HepG2 (cell line): ENCODE measurements around the gene VWA1. TPM values are rescaled to one million over a fixed set of nuclear protein-coding genes. Genes with fewer than 3 reads are reported as not detected.
A peak's percentile ranks its signal among the peaks of the same experiment; 100 is the strongest.

ENCODE experiments used
- CHCHD3 ChIP-seq: sonication (generic); formaldehyde crosslinking; IDR thresholded peaks from 2 replicates; pipeline ENCODE4 v1.8.0; 2022; ENCODE audit warnings: mild to moderate bottlenecking, missing genetic modification reagents, moderate library complexity
- DMAP1 ChIP-seq: IDR thresholded peaks from 2 replicates; pipeline ENCODE4 v1.6.1; 2016
- FOXJ3 ChIP-seq: sonication (generic); formaldehyde crosslinking; IDR thresholded peaks from 2 replicates; pipeline ENCODE4 v1.4.0; 2020; ENCODE audit warnings: missing genetic modification reagents, mild to moderate bottlenecking, borderline replicate concordance
- HMGA1 ChIP-seq: sonication (generic); formaldehyde crosslinking; conservative IDR thresholded peaks from 2 replicates; pipeline ENCODE4 v1.4.0; 2020; ENCODE audit warnings: missing genetic modification reagents
- KDM3A ChIP-seq: IDR thresholded peaks from 2 replicates; pipeline ENCODE4 v1.6.1; 2018; ENCODE audit warnings: low read depth, missing compliant biosample characterization
- KDM5B ChIP-seq: sonication (generic); formaldehyde crosslinking; IDR thresholded peaks from 2 replicates; pipeline ENCODE4 v1.4.0; 2020; ENCODE audit warnings: missing genetic modification reagents, mild to moderate bottlenecking, borderline replicate concordance
- KLF12 ChIP-seq: sonication (generic); formaldehyde crosslinking; IDR thresholded peaks from 2 replicates; pipeline ENCODE4 v1.4.0; 2020; ENCODE audit warnings: missing genetic modification reagents, borderline replicate concordance
- LCORL ChIP-seq, 2 experiments: fragments of 450-650 bp in 1 of 2; sonication (generic) in 1 of 2; formaldehyde crosslinking in 1 of 2; IDR thresholded peaks; 2 replicates each; pipeline versions ENCODE4 v1.5.0 to v1.6.1; 2017 to 2020; ENCODE audit warnings: antibody characterized with exemption in 1 of 2, missing genetic modification reagents in 1 of 2
- NFKB2 ChIP-seq: sonication (generic); formaldehyde crosslinking; IDR thresholded peaks from 2 replicates; pipeline ENCODE4 v1.4.0; 2020; ENCODE audit warnings: missing genetic modification reagents, borderline replicate concordance
- ONECUT2 ChIP-seq: sonication (generic); formaldehyde crosslinking; IDR thresholded peaks from 2 replicates; pipeline ENCODE4 v1.4.0; 2020; ENCODE audit warnings: missing genetic modification reagents
- PHF20 ChIP-seq: sonication (generic); formaldehyde crosslinking; IDR thresholded peaks from 2 replicates; pipeline ENCODE4 v1.5.0; 2020; ENCODE audit warnings: mild to moderate bottlenecking, missing genetic modification reagents
- RXRA ChIP-seq: sonication (generic); formaldehyde crosslinking; IDR thresholded peaks from 2 replicates; pipeline ENCODE4 v1.5.1; 2020; ENCODE audit warnings: missing genetic modification reagents
- SIN3B ChIP-seq: fragments of 150-350 bp; IDR thresholded peaks from 2 replicates; pipeline ENCODE4 v1.6.1; 2014; ENCODE audit warnings: low read length
- SMAD1 ChIP-seq: sonication (generic); formaldehyde crosslinking; IDR thresholded peaks from 2 replicates; pipeline ENCODE4 v1.4.0; 2020; ENCODE audit warnings: missing genetic modification reagents, low read depth, mild to moderate bottlenecking, borderline replicate concordance
- SRF ChIP-seq: IDR thresholded peaks from 2 replicates; pipeline ENCODE4 v1.6.1; 2011; ENCODE audit warnings: mild to moderate bottlenecking, low read depth, low read length, moderate library complexity
- SRSF9 ChIP-seq: fragments of 200-400 bp; formaldehyde crosslinking; IDR thresholded peaks from 2 replicates; pipeline ENCODE4 v1.6.1; 2018; ENCODE audit warnings: borderline replicate concordance, mild to moderate bottlenecking, low read depth, low read length; ENCODE audit not compliant: insufficient read depth, poor library complexity, severe bottlenecking
- TRIM24 ChIP-seq: sonication (generic); formaldehyde crosslinking; IDR thresholded peaks from 2 replicates; pipeline ENCODE4 v1.8.0; 2022; ENCODE audit warnings: mild to moderate bottlenecking, missing genetic modification reagents
- ZBTB2 ChIP-seq: sonication (generic); formaldehyde crosslinking; IDR thresholded peaks from 2 replicates; pipeline ENCODE4 v1.8.0; 2022; ENCODE audit warnings: low read depth, missing genetic modification reagents
- ZFY ChIP-seq: sonication (generic); formaldehyde crosslinking; IDR thresholded peaks from 2 replicates; pipeline ENCODE4 v1.4.0; 2020; ENCODE audit warnings: missing genetic modification reagents
- ZNF234 ChIP-seq: sonication (generic); formaldehyde crosslinking; conservative IDR thresholded peaks from 2 replicates; pipeline ENCODE4 v1.5.1; 2020; ENCODE audit warnings: mild to moderate bottlenecking, missing genetic modification reagents
- ZNF235 ChIP-seq: sonication (generic); formaldehyde crosslinking; IDR thresholded peaks from 2 replicates; pipeline ENCODE4 v1.8.1; 2023; ENCODE audit warnings: mild to moderate bottlenecking, missing genetic modification reagents, borderline replicate concordance
- ZNF3 ChIP-seq: IDR thresholded peaks from 2 replicates; pipeline ENCODE4 v1.7.0; 2017; ENCODE audit warnings: inconsistent platforms
- ZNF350 ChIP-seq: sonication (generic); formaldehyde crosslinking; IDR thresholded peaks from 2 replicates; pipeline ENCODE4 v1.4.0; 2020; ENCODE audit warnings: mild to moderate bottlenecking, low read depth, missing genetic modification reagents, borderline replicate concordance
- ZNF354B ChIP-seq: sonication (generic); formaldehyde crosslinking; IDR thresholded peaks from 2 replicates; pipeline ENCODE4 v1.8.0; 2022; ENCODE audit warnings: mild to moderate bottlenecking, missing genetic modification reagents
- ZNF552 ChIP-seq: sonication (generic); formaldehyde crosslinking; IDR thresholded peaks from 2 replicates; pipeline ENCODE4 v1.9.0; 2022; ENCODE audit warnings: missing genetic modification reagents, mild to moderate bottlenecking, borderline replicate concordance
- polyA plus RNA-seq, 8 experiments: library from polyadenylated mRNA; depleted of rRNA in 3 of 8; stranded (reverse) in 7 of 8; unstranded in 1 of 8; fragments of >200 nt; fragmentation: Illumina TruSeq in 4 of 8; extraction: Trizol in 4 of 8; gene quantifications; 2 replicates each; pipeline versions ENCODE4 v1.2.1 to v1.2.3, GENCODE V29; 2011 to 2016; ENCODE audit warnings: low read depth in 4 of 8, missing spikeins in 1 of 8, mixed read lengths in 1 of 8; ENCODE audit not compliant: insufficient read depth in 1 of 8
- total RNA-seq, 5 experiments: library from RNA; depleted of rRNA; stranded (reverse); fragments of >200 nt; fragmentation: Illumina TruSeq; extraction: Trizol; gene quantifications; 2 replicates each; pipeline ENCODE4 v1.2.3, GENCODE V29; 2016; ENCODE audit warnings: low read depth in 1 of 5
- TF ChIP-seq, protein P1 (sequence below): sonication (generic); formaldehyde crosslinking; conservative IDR thresholded peaks from 2 replicates; pipeline ENCODE4 v1.5.0; 2020; ENCODE audit warnings: missing genetic modification reagents
- TF ChIP-seq, protein P2 (sequence below): sonication (generic); formaldehyde crosslinking; IDR thresholded peaks from 2 replicates; pipeline ENCODE4 v1.4.0; 2020; ENCODE audit warnings: missing genetic modification reagents

Gene VWA1
- total and polyA plus RNA-seq, 2 of the 13 experiments (the other 11 are each of a cell fraction or from before 2014, with no cell fraction given): 40.9 to 57.5 TPM

DNA sequence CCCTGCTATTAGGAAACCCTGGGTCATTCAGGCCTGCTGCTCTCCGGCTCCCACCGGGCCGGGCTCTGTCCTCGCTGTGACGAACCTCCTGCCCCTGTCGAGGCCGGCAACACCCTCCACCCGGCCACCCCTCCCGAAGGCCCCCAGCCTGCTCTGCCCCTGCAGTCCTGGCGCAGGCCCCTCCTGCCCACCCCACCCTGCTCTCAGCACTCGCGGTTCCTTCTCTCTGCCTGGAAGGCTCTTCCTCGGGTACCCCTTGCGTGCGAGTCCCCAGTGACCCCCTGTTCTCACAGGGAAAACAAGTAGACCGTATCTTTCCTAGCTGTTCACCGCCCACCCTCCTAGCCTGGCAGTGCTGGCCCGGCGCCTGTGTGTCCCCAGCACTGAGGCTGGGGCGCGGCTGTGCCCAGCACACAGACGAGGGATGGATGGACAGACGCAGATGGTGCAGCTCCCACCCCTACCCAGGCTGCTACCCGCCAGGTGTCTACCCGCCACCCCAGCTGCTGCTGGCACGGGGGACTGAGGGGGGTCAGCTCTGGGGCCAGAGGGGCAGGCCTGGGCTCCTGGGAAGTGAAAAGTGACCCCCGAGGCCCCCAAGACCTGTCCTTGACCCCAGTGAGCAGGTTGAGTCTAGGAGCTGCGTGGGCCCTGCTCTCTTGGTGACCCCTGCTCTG is 3.1 kb upstream of the VWA1 start (continued):
- TF ChIP-seq SRSF9 (no peak), NFKB2 (CRISPR knock-in tag) (peak; percentile 8; the same call in 1 of the 2 replicates), HMGA1 (CRISPR knock-in tag) (no peak), KDM3A (CRISPR knock-in tag) (no peak), PHF20 (CRISPR knock-in tag) (peak; percentile 21; the same call in 1 of the 2 replicates), SMAD1 (CRISPR knock-in tag) (no peak), DMAP1 (CRISPR knock-in tag) (no peak), ONECUT2 (CRISPR knock-in tag) (no peak), KDM5B (CRISPR knock-in tag) (no peak; the same call in 1 of the 2 replicates), CHCHD3 (no peak), KLF12 (CRISPR knock-in tag) (no peak), SRF (no peak), ZNF354B (0 out of 2 replicates have a peak, but pooled peaks have one; percentile 56), FOXJ3 (CRISPR knock-in tag) (no peak), ZBTB2 (no peak), ZNF350 (CRISPR knock-in tag) (no peak), SIN3B (no peak), ZNF3 (CRISPR knock-in tag) (no peak), ZNF235 (CRISPR knock-in tag) (no peak), RXRA (CRISPR knock-in tag) (no peak), TRIM24 (CRISPR knock-in tag) (no peak), ZNF552 (no peak), LCORL (IDR thresholded peaks at IDR 0.05) (no peak), LCORL (CRISPR knock-in tag; IDR thresholded peaks at IDR 0.05) (no peak), ZNF234 (CRISPR knock-in tag) (no peak), ZFY (CRISPR knock-in tag) (no peak; the same call in none of the 2 replicates)
- TF ChIP-seq, protein P1, sequence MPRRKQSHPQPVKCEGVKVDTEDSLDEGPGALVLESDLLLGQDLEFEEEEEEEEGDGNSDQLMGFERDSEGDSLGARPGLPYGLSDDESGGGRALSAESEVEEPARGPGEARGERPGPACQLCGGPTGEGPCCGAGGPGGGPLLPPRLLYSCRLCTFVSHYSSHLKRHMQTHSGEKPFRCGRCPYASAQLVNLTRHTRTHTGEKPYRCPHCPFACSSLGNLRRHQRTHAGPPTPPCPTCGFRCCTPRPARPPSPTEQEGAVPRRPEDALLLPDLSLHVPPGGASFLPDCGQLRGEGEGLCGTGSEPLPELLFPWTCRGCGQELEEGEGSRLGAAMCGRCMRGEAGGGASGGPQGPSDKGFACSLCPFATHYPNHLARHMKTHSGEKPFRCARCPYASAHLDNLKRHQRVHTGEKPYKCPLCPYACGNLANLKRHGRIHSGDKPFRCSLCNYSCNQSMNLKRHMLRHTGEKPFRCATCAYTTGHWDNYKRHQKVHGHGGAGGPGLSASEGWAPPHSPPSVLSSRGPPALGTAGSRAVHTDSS (CRISPR knock-in tag): no peak
- TF ChIP-seq, protein P2, sequence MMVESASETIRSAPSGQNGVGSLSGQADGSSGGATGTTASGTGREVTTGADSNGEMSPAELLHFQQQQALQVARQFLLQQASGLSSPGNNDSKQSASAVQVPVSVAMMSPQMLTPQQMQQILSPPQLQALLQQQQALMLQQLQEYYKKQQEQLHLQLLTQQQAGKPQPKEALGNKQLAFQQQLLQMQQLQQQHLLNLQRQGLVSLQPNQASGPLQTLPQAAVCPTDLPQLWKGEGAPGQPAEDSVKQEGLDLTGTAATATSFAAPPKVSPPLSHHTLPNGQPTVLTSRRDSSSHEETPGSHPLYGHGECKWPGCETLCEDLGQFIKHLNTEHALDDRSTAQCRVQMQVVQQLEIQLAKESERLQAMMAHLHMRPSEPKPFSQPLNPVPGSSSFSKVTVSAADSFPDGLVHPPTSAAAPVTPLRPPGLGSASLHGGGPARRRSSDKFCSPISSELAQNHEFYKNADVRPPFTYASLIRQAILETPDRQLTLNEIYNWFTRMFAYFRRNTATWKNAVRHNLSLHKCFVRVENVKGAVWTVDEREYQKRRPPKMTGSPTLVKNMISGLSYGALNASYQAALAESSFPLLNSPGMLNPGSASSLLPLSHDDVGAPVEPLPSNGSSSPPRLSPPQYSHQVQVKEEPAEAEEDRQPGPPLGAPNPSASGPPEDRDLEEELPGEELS (CRISPR knock-in tag): peak; percentile 4; the same call in 1 of the 2 replicates
